WTC11 (cell line): Measurements from ENCODE around the gene CHCHD2.

ENCODE experiments used
- CREM ChIP-seq: sonication (generic); formaldehyde crosslinking; IDR thresholded peaks from 2 replicates; pipeline ENCODE4 v1.8.1; 2022; ENCODE audit warnings: mild to moderate bottlenecking, missing genetic modification reagents, moderate library complexity
- CTCF ChIP-seq: fragments of 200-600 bp; IDR thresholded peaks from 2 replicates; pipeline ENCODE4 v1.8.0; 2022; ENCODE audit warnings: antibody characterized with exemption
- FOXJ3 ChIP-seq: sonication (generic); formaldehyde crosslinking; IDR thresholded peaks from 2 replicates; pipeline ENCODE4 v1.9.0; 2021; ENCODE audit warnings: missing genetic modification reagents, mild to moderate bottlenecking, borderline replicate concordance
- GABPB1 ChIP-seq: sonication (generic); formaldehyde crosslinking; IDR thresholded peaks from 2 replicates; pipeline ENCODE4 v1.8.1; 2023; ENCODE audit warnings: mild to moderate bottlenecking, missing genetic modification reagents
- JUN ChIP-seq: sonication (generic); formaldehyde crosslinking; IDR thresholded peaks from 2 replicates; pipeline ENCODE4 v1.8.0; 2023; ENCODE audit warnings: mild to moderate bottlenecking, missing genetic modification reagents
- PRRX2 ChIP-seq: fragments of 250-450 bp; sonication (Bioruptor Pico); IDR thresholded peaks from 2 replicates; pipeline ENCODE4 v1.8.0; 2021; ENCODE audit warnings: mild to moderate bottlenecking
- TCF7 ChIP-seq: sonication (generic); formaldehyde crosslinking; IDR thresholded peaks from 2 replicates; pipeline ENCODE4 v1.8.0; 2022; ENCODE audit warnings: mild to moderate bottlenecking, low read depth, missing genetic modification reagents, moderate library complexity
- TEAD4 ChIP-seq: sonication (generic); formaldehyde crosslinking; IDR thresholded peaks from 2 replicates; pipeline ENCODE4 v1.8.0; 2022; ENCODE audit warnings: mild to moderate bottlenecking, missing genetic modification reagents
- ZNF281 ChIP-seq: sonication (generic); formaldehyde crosslinking; IDR thresholded peaks from 2 replicates; pipeline ENCODE4 v1.8.0; 2023; ENCODE audit warnings: mild to moderate bottlenecking, missing genetic modification reagents
- TF ChIP-seq, protein P1 (sequence below): fragments of 250-450 bp; sonication (Bioruptor Pico); IDR thresholded peaks from 2 replicates; pipeline ENCODE4 v1.9.0; 2021; ENCODE audit warnings: moderate library complexity, mild to moderate bottlenecking, inconsistent platforms, borderline replicate concordance

DNA sequence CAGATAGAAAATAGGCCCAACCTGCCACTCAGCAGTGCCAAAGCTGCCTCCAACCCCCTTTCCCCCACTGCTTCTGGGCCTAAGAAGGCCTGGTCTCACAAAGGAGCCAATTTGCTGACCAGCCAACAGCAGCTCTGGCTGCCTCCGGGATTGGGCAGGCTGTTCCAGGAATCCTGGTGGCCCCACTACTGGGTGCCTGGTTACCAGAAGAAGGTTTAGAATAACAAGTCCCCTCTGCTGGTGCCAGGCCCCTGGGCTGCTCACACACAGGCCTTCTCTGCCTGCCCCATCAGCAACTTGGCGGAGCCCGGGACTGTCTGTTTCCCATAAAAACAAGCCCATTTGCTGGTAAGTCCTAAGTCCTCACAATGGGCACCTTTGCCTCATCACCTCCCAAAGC lies 14.7 kb downstream of the CHCHD2 start:
- no peak for TF ChIP-seq CREM (CRISPR knock-in tag)
- TF ChIP-seq CTCF = no peak
- TF ChIP-seq, protein P1, sequence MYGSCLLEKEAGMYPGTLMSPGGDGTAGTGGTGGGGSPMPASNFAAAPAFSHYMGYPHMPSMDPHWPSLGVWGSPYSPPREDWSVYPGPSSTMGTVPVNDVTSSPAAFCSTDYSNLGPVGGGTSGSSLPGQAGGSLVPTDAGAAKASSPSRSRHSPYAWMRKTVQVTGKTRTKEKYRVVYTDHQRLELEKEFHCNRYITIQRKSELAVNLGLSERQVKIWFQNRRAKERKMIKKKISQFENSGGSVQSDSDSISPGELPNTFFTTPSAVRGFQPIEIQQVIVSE = no peak
- TF ChIP-seq GABPB1 (CRISPR knock-in tag) = no peak
- no peak for TF ChIP-seq JUN (CRISPR knock-in tag)
- no peak for TF ChIP-seq PRRX2 (CRISPR knock-in tag)
- no peak for TF ChIP-seq FOXJ3
- no peak for TF ChIP-seq TCF7 (CRISPR knock-in tag)
- TF ChIP-seq ZNF281 (CRISPR knock-in tag) = no peak
- TF ChIP-seq TEAD4 (CRISPR knock-in tag) = no peak
